Measurements from ENCODE around the gene HK3.

DNA sequence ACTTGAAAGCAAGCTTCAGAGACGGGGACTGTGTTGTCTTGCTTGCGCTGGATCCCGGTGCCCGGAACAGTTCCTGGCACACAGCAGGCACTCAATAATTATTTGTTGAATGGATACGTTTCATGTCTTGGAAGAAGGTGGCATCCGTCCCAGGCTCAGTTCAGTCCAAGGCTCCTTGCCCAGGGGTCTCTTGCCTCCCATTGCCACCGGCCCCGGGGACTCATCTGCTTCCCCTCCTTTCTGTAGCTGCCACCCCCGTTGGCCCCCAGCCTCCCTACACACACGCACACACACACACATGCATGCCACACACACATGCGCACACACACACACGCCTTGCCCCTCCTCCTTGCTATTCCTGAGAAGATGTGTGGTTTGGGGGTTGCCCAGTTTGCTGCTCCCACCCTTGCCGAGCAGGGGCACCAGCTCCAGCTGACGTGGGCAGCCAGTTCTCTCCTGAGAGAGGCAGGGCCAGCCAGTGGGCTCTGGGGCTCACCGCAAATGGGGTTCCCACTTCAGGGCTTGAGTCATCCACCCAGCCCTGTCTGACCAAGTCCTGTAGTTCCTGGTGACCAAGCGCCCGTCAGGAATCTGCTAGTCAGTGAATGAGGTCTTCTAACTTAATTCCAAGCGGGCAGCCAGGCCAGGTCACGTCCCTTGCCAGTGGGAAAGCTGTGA lies 41.8 kb downstream of the HK3 start:
- no peak for TF ChIP-seq EZH2 (IDR thresholded peaks at IDR 0.05; ENCODE audit: borderline replicate concordance, low read length)
- TF ChIP-seq CTCF (IDR thresholded peaks at IDR 0.05; ENCODE audit: low read length) = no peak

Data from OCI-LY1 (cell line).